RWPE2 (cell line): ENCODE results near the gene C2orf81.

Source experiments
- ATAC-seq: fragments of 200-7000 bp; cut with Tn5 transposase; 3 replicates; pipeline ENCODE4 v1.9.1; 2021; ENCODE audit warnings: low read depth
- DNase-seq: peaks from one replicate; pipeline ENCODE4 v3.0.0-alpha.2; 2020; ENCODE audit warnings: low spot score
- H3K27ac ChIP-seq: fragments of 450-650 bp; 2 replicates; pipeline ENCODE4 v1.5.1; 2017; ENCODE audit warnings: mild to moderate bottlenecking; ENCODE audit not compliant: poor library complexity, severe bottlenecking
- H3K27me3 ChIP-seq: fragments of 250-450 bp; sonication (Bioruptor Pico); 2 replicates; pipeline ENCODE4 v1.5.1; 2021; ENCODE audit warnings: mild to moderate bottlenecking, moderate library complexity; ENCODE audit not compliant: insufficient read depth, poor library complexity, severe bottlenecking
- H3K36me3 ChIP-seq: fragments of 250-450 bp; sonication (Bioruptor Pico); 2 replicates; pipeline ENCODE4 v1.5.1; 2020; ENCODE audit warnings: low read depth, mild to moderate bottlenecking, moderate library complexity
- H3K4me1 ChIP-seq: fragments of 250-450 bp; sonication (Bioruptor Pico); 2 replicates; pipeline ENCODE4 v1.5.1; 2021; ENCODE audit warnings: mild to moderate bottlenecking, moderate library complexity; ENCODE audit not compliant: insufficient read depth, poor library complexity, severe bottlenecking
- H3K4me3 ChIP-seq: fragments of 250-450 bp; sonication (Bioruptor Pico); 2 replicates; pipeline ENCODE4 v1.5.1; 2021; ENCODE audit warnings: mild to moderate bottlenecking, moderate library complexity; ENCODE audit not compliant: severe bottlenecking
- H3K9me3 ChIP-seq: fragments of 250-450 bp; sonication (Bioruptor Pico); 2 replicates; pipeline ENCODE4 v1.5.1; 2021; ENCODE audit warnings: mild to moderate bottlenecking, moderate library complexity; ENCODE audit not compliant: severe bottlenecking
- CTCF ChIP-seq: fragments of 450-650 bp; IDR thresholded peaks from one replicate; pipeline ENCODE4 v1.5.1; 2017; ENCODE audit warnings: mild to moderate bottlenecking, moderate library complexity; ENCODE audit not compliant: poor library complexity, severe bottlenecking

Gene C2orf81

GRCh38 chr2:74439373-74439772 is 18.0 kb upstream of the C2orf81 start:
- peaks cover 32% of the 10 kb centered on the region for H3K36me3 ChIP-seq
- peaks cover 14% of the 10 kb centered on the region for H3K4me1 ChIP-seq
- no peaks in the 10 kb centered on the region for H3K9me3 ChIP-seq
- peak overlapping the region; percentile 84 for H3K27ac ChIP-seq
- TF ChIP-seq CTCF, result no peak
- peak overlapping the region; percentile 42 for H3K4me3 ChIP-seq
- ATAC-seq, result no peak
- no peak for DNase-seq
- no peaks in the 10 kb centered on the region for H3K27me3 ChIP-seq

GRCh38 chr2:74438248-74438647 is 16.8 kb upstream of the C2orf81 start:
- ATAC-seq, result no peak
- no peaks in the 10 kb centered on the region for H3K27me3 ChIP-seq
- H3K27ac ChIP-seq, result no peak overlapping the region
- peaks cover 8% of the 10 kb centered on the region for H3K4me1 ChIP-seq
- no peak for DNase-seq
- no peak for TF ChIP-seq CTCF
- no peaks in the 10 kb centered on the region for H3K9me3 ChIP-seq
- H3K4me3 ChIP-seq, result no peak overlapping the region
- H3K36me3 ChIP-seq, result peaks cover 32% of the 10 kb centered on the region

- DNase-seq, result no peak
- H3K36me3 ChIP-seq, result peaks cover 40% of the 10 kb centered on the region
- ATAC-seq, result no peak
- no peak overlapping the region for H3K4me3 ChIP-seq
- no peak overlapping the region for H3K27ac ChIP-seq
- no peaks in the 10 kb centered on the region for H3K27me3 ChIP-seq
- peaks cover 4% of the 10 kb centered on the region for H3K4me1 ChIP-seq
- TF ChIP-seq CTCF, result no peak
- no peaks in the 10 kb centered on the region for H3K9me3 ChIP-seq
Measured at GRCh38 chr2:74436848-74437695, 15.7 kb upstream of the C2orf81 start.

- Histone ChIP-seq H3K4me1 (peaks cover 4% of the 10 kb centered on the region), H3K27me3 (no peaks in the 10 kb centered on the region), H3K27ac (no peak overlapping the region), H3K36me3 (peaks cover 49% of the 10 kb centered on the region), H3K4me3 (no peak overlapping the region), H3K9me3 (no peaks in the 10 kb centered on the region)
- TF ChIP-seq CTCF, result no peak
- DNase-seq (no peak), ATAC-seq (no peak)
Measured at GRCh38 chr2:74436111-74436805, 14.8 kb upstream of the C2orf81 start.
